Measurements from ENCODE around the gene ALKBH2. TPM values are rescaled to one million over a fixed set of nuclear protein-coding genes. Genes with fewer than 3 reads are reported as not detected.
A peak's percentile ranks its signal among the peaks of the same experiment; 100 is the strongest.

The ALKBH2 gene
- total RNA-seq, 1 donor from 2014 or later: 17.7 TPM

DNA sequence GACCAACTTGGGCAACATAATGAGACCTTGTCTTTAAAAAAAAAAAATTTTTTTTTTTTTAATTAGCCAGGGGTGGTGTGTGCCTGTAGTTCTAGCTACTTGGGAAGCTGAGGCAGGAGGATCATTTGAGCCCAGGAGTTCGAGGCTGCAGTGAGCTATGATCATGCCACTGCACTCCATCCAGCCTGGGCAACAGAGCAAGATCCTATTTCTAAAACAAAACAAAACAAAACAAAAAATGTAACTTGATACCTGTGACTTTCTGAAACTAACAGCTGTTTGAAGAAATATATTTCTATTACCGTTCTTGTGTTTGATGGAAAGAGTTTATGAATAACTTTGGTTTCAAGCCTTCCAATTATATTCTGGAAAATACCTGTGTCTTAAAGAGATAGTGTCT is 21.4 kb upstream of the ALKBH2 start:
- DNase-seq (ENCODE audit: low read depth, low spot score): no peak

GRCh38 chr12:109113661-109114321 is 20.5 kb upstream of the ALKBH2 start:
- no peak for DNase-seq (ENCODE audit: low read depth, low spot score)

DNA sequence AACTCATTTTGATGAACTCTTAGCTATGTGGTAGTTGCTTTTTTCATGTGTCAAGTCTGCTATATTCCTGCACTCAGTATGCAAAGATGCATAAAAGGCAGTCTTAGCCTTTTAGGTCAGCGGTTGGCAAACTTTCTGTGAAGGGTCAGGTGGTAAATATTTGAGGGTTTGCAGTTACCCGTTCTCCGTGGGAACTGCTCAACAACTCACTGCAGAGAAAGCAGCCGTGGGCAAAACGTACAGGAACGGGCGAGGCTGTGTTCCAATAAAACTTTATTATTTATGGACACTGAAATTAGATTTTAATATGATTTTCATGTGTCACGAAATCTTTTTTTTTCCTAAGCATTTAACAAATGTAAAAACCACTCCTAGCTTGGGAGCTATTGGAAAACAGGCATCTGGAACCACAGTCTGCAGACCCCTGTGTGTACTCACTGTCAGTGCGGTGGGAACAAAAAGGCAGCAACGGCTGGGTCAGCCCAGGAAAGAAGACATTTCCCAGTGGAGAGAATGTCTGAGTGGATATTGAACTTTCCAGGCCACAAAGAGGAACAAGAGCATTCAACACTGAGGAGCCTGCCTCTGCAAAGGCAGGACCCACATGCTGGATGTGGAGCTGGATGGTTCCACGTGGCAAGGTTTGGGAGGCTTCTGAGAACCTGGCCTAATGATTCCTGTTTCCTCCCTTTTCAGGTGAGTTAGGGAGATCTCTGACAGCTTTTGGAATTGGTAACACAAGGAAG is 19.6 kb upstream of the ALKBH2 start:
- DNase-seq (ENCODE audit: low read depth, low spot score): no peak

GRCh38 chr12:109110988-109111495 is 17.8 kb upstream of the ALKBH2 start:
- no peak for DNase-seq (ENCODE audit: low read depth, low spot score)

- DNase-seq (ENCODE audit: low read depth, low spot score): no peak
Observed at GRCh38 chr12:109109746-109110350, 16.6 kb upstream of the ALKBH2 start.

- DNase-seq (ENCODE audit: low read depth, low spot score): no peak
Observed at GRCh38 chr12:109105176-109105575, 11.9 kb upstream of the ALKBH2 start.

GRCh38 chr12:109102491-109102890 is 9.2 kb upstream of the ALKBH2 start:
- DNase-seq (ENCODE audit: low read depth, low spot score): no peak

GRCh38 chr12:109100741-109101140 is 7.5 kb upstream of the ALKBH2 start:
- DNase-seq (ENCODE audit: low read depth, low spot score): no peak

- DNase-seq (ENCODE audit: low read depth, low spot score): no peak
Observed at GRCh38 chr12:109099431-109100020, 6.3 kb upstream of the ALKBH2 start.

GRCh38 chr12:109098651-109099050 is 5.4 kb upstream of the ALKBH2 start:
- no peak for DNase-seq (ENCODE audit: low read depth, low spot score)

DNA sequence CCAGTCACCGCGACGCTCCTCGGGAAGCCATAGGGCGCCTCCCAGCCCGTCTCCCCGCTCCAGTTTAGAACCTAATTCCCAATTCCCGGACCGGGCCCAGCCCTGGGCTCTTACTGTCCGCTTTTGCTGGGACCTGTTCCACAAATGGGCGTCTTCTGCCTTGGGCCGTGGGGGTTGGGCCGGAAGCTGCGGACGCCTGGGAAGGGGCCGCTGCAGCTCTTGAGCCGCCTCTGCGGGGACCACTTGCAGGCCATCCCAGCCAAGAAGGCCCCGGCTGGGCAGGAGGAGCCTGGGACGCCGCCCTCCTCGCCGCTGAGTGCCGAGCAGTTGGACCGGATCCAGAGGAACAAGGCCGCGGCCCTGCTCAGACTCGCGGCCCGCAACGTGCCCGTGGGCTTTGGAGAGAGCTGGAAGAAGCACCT is 4.9 kb upstream of the ALKBH2 start:
- no peak for DNase-seq (ENCODE audit: low read depth, low spot score)

DNA sequence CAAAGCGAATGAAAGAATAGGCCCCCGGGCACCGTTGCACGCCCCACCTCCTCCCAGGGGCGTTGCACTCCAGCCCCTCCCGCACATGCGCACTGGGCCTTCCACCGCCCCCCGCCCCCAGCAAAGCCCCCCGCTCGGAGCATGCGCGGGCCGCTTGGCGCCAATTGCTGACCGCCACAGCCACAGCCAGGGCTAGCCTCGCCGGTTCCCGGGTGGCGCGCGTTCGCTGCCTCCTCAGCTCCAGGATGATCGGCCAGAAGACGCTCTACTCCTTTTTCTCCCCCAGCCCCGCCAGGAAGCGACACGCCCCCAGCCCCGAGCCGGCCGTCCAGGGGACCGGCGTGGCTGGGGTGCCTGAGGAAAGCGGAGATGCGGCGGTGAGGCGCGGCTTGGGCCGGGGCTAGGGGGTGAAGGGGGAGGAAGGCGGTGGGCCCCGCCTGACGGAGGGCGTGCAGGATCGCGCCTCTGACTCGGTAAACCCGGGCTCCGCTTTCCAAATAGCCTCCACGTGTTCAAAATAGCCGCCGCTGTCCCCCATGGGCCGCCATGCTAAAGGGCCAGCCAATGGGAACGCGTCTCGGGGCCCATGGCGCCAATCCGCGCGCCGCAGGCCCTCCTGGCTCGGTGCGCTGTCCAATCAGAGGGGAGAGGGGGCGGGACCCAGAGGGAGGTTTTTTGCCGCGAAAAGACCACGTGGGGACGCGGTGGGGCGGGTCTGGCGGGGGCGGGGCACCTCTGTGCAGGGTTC is 4.3 kb upstream of the ALKBH2 start, which contains the start of gene UNG:
Gene UNG (plus strand): TSS at position 163 of the 748 bp plus-strand sequence. CDS start 83 bp downstream, at position 246.
- peak; percentile 84 for DNase-seq (ENCODE audit: low read depth, low spot score)

- no peak for DNase-seq (ENCODE audit: low read depth, low spot score)
Observed at GRCh38 chr12:109097140-109097434, 3.8 kb upstream of the ALKBH2 start.

- DNase-seq (ENCODE audit: low read depth, low spot score): no peak
Observed at GRCh38 chr12:109092497-109093021, 713 bp downstream of the ALKBH2 start.

DNA sequence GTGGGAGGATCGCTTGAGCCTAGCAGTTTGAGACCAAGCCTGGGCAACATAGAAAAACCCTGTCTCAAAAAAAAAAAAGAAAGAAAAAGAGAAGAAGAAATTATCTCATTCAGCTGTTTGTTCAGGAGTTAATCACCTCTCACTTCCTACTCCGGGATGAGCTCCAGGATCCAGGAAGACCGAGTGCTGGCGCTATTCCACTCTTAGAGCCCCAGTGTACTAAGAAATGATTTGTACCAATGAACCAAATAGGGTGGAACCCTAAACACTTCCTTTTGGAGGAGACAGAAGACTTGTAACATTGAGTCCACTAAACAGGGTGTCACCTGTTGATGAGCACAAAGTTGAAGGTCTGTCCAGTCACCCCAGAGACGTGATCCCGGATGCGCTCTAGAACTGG is 3.6 kb downstream of the ALKBH2 start:
- DNase-seq (ENCODE audit: low read depth, low spot score): no peak

- DNase-seq (ENCODE audit: low read depth, low spot score): no peak
Observed at GRCh38 chr12:109088818-109089217, 4.5 kb downstream of the ALKBH2 start.

DNA sequence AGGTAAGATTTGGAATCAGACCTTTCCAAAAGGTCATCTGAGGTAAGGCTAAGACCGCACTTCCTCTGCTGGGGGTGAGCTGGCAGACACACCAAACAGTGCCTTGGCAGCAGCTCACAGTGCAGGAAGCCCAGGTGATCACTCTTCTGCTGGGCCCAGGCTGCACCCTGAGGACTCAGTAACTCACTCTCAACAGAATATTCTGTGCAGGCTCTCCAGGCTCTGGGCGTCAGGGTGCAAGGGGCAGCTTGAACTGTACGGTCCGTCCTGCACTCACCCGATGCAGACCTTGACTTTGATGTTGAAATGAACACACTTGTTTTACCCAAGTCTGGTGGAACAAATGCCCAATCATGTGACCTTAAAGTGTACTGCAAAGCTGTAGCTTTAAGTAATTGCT is 6.0 kb downstream of the ALKBH2 start:
- no peak for DNase-seq (ENCODE audit: low read depth, low spot score)

DNA sequence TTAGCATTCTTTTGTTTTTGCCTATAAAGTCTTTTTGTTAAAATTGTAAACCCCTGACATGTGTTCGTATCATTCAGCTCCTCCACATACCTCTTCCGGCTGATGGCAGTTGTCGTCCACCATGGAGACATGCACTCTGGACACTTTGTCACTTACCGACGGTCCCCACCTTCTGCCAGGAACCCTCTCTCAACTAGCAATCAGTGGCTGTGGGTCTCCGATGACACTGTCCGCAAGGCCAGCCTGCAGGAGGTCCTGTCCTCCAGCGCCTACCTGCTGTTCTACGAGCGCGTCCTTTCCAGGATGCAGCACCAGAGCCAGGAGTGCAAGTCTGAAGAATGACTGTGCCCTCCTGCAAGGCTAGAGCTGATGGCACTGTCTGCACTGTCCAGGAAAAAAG is 7.7 kb downstream of the ALKBH2 start:
- DNase-seq (ENCODE audit: low read depth, low spot score): no peak

DNA sequence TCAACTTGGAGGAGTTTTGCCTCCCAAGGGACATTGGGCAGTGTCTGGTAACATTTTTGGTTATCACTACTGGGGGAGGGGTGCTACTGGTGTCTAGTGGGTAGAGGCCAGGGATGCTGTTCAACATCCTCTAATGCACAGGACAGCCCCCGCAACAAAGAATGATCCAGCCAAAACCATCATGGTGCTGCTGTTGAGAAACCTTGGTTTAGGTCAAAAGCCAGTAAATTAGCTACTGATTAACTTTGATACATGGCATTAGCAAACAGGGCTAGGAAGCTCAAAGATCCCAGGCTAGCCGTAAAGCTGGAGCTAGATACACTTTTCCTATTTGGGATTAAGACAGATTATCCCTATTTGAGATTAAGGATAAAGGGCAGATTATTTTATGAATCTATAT is 8.8 kb downstream of the ALKBH2 start:
- DNase-seq (ENCODE audit: low read depth, low spot score): no peak

- DNase-seq (ENCODE audit: low read depth, low spot score): no peak
Observed at GRCh38 chr12:109082751-109083150, 10.5 kb downstream of the ALKBH2 start.

DNA sequence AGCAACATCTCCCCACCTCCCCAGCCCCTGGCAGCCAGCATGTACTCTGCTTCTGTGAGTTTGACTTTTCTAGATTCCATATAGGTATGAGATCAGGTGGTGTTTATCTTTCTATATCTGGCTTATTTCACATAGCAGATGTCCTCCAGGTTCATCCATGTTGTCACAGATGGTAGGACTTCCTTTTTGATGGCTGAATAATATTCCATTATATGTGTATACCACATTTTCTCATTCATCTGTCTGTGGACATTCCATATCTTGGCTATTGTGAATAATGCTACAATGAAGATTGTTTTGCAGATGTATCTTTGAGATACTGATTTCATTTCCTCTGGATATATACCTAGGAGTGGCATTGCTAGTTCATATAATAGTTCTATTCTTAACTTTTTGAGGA is 18.4 kb downstream of the ALKBH2 start:
- no peak for DNase-seq (ENCODE audit: low read depth, low spot score)

All from pulmonary artery endothelial cell (primary cell).